ENCODE measurements around the gene ATP2A1. TPM values are rescaled to one million over a fixed set of nuclear protein-coding genes. Genes with fewer than 3 reads are reported as not detected.

The ATP2A1 gene
- total RNA-seq, 1 donor from 2014 or later: 8.2 TPM

DNA sequence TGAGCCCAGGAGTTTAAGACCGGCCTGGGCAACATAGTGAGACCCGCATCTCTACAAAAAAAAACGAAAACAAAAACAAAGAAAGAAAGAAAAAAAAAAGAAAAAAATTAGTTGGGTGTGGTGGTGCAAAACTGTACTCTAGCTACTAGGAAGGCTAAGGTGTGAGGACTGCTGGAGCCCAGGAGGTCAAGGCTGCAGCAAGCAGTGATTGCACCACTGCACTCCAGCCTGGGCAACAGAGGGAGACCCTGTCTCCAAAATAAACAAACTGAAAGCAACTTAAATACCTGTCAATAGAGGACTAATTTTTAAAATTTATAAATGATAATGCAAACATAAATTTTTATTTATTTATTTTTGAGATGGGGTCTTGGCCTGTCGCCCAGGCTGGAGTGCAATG is 17.3 kb downstream of the ATP2A1 start:
- H3F3A ChIP-seq (ENCODE audit: low read depth): no peaks in the 10 kb centered on the region
- no peak overlapping the region for H3K4me3 ChIP-seq
- no peaks in the 10 kb centered on the region for H4K20me1 ChIP-seq (ENCODE audit: low read depth)
- DNase-seq (ENCODE audit: low spot score): no peak
- H3K9ac ChIP-seq: no peak overlapping the region
- no peak overlapping the region for H3K27ac Mint-ChIP-seq
- no peak overlapping the region for H2AFZ ChIP-seq (replicated peaks)
- no peak overlapping the region for H3K27ac ChIP-seq
- no peaks in the 10 kb centered on the region for H3K4me1 Mint-ChIP-seq
- no peaks in the 10 kb centered on the region for H3K36me3 ChIP-seq
- no peaks in the 10 kb centered on the region for H3K27me3 ChIP-seq
- H3K27me3 Mint-ChIP-seq (ENCODE audit: insufficient read depth, low read depth): peaks cover 2% of the 10 kb centered on the region
- H3K36me3 Mint-ChIP-seq: peaks cover 2% of the 10 kb centered on the region
- H3K9me3 ChIP-seq (ENCODE audit: low read depth): no peaks in the 10 kb centered on the region
- no peak overlapping the region for H3K4me2 ChIP-seq
- H3K9me3 Mint-ChIP-seq: no peaks in the 10 kb centered on the region
- no peak overlapping the region for H3K4me3 Mint-ChIP-seq
- no peak for TF ChIP-seq EZH2 (IDR thresholded peaks at IDR 0.05)
- no peak for TF ChIP-seq EZH2phosphoT487 (IDR thresholded peaks at IDR 0.05)
- TF ChIP-seq, protein P1, sequence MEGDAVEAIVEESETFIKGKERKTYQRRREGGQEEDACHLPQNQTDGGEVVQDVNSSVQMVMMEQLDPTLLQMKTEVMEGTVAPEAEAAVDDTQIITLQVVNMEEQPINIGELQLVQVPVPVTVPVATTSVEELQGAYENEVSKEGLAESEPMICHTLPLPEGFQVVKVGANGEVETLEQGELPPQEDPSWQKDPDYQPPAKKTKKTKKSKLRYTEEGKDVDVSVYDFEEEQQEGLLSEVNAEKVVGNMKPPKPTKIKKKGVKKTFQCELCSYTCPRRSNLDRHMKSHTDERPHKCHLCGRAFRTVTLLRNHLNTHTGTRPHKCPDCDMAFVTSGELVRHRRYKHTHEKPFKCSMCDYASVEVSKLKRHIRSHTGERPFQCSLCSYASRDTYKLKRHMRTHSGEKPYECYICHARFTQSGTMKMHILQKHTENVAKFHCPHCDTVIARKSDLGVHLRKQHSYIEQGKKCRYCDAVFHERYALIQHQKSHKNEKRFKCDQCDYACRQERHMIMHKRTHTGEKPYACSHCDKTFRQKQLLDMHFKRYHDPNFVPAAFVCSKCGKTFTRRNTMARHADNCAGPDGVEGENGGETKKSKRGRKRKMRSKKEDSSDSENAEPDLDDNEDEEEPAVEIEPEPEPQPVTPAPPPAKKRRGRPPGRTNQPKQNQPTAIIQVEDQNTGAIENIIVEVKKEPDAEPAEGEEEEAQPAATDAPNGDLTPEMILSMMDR (IDR thresholded peaks at IDR 0.05): no peak
- H3K79me2 ChIP-seq (ENCODE audit: low read depth): no peaks in the 10 kb centered on the region
- H3K4me1 ChIP-seq: no peaks in the 10 kb centered on the region

DNA sequence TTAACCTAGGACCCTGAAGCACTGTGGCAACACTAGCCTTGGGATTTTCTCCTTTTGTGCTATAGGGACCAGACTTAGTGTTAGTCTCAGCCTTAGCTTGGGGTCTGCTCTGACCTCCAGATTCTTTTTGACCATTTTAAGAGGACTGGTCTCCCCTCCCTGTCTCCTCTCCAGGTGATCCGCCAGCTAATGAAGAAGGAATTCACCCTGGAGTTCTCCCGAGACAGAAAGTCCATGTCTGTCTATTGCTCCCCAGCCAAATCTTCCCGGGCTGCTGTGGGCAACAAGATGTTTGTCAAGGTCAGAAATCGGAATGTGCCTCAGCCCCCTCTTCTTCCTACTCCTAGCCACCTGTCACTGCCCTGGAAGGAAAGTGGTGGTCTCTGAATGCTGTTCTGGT is 19.5 kb downstream of the ATP2A1 start:
- Histone ChIP-seq H3K4me2 (no peak overlapping the region), H3K27ac (no peak overlapping the region), H3K9ac (no peak overlapping the region), H4K20me1 (ENCODE audit: low read depth) (no peaks in the 10 kb centered on the region), H3K4me1 (no peaks in the 10 kb centered on the region), H3F3A (ENCODE audit: low read depth) (no peaks in the 10 kb centered on the region), H3K9me3 (ENCODE audit: low read depth) (no peaks in the 10 kb centered on the region), H3K27me3 (no peaks in the 10 kb centered on the region), H3K36me3 (no peaks in the 10 kb centered on the region), H2AFZ (replicated peaks) (no peak overlapping the region), H3K4me3 (no peak overlapping the region), H3K79me2 (ENCODE audit: low read depth) (no peaks in the 10 kb centered on the region)
- Mint-ChIP-seq H3K27me3 (ENCODE audit: insufficient read depth, low read depth) (peaks cover 2% of the 10 kb centered on the region), H3K4me1 (no peaks in the 10 kb centered on the region), H3K9me3 (no peaks in the 10 kb centered on the region), H3K4me3 (no peak overlapping the region), H3K27ac (peak overlapping the region; percentile 11), H3K36me3 (no peaks in the 10 kb centered on the region)
- TF ChIP-seq EZH2 (IDR thresholded peaks at IDR 0.05) (no peak), EZH2phosphoT487 (IDR thresholded peaks at IDR 0.05) (no peak)
- TF ChIP-seq, protein P1 (IDR thresholded peaks at IDR 0.05): no peak
- DNase-seq (ENCODE audit: low spot score): no peak

DNA sequence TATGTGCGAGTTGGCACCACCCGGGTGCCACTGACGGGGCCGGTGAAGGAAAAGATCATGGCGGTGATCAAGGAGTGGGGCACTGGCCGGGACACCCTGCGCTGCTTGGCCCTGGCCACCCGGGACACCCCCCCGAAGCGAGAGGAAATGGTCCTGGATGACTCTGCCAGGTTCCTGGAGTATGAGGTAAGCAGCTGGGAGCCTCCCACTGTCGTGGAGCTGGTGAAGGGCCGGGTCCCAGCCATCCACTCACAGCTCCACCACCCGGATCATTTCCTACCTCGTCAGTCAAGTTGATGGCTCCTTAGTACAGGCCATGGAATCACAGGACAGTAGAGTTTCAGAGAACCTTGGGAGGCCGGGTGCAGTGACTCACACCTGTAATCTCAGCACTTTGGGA is 20.0 kb downstream of the ATP2A1 start:
- Mint-ChIP-seq H3K27ac (peak overlapping the region; percentile 11), H3K36me3 (no peaks in the 10 kb centered on the region), H3K27me3 (ENCODE audit: insufficient read depth, low read depth) (peaks cover 2% of the 10 kb centered on the region), H3K4me1 (no peaks in the 10 kb centered on the region), H3K9me3 (no peaks in the 10 kb centered on the region), H3K4me3 (no peak overlapping the region)
- H3K9me3 ChIP-seq (ENCODE audit: low read depth): no peaks in the 10 kb centered on the region
- no peaks in the 10 kb centered on the region for H3K36me3 ChIP-seq
- H2AFZ ChIP-seq (replicated peaks): no peak overlapping the region
- H3K27me3 ChIP-seq: no peaks in the 10 kb centered on the region
- H3K27ac ChIP-seq: no peak overlapping the region
- TF ChIP-seq EZH2 (IDR thresholded peaks at IDR 0.05) (no peak), EZH2phosphoT487 (IDR thresholded peaks at IDR 0.05) (no peak)
- TF ChIP-seq, protein P1 (IDR thresholded peaks at IDR 0.05): no peak
- H3F3A ChIP-seq (ENCODE audit: low read depth): no peaks in the 10 kb centered on the region
- no peak for DNase-seq (ENCODE audit: low spot score)
- no peak overlapping the region for H3K9ac ChIP-seq
- no peaks in the 10 kb centered on the region for H4K20me1 ChIP-seq (ENCODE audit: low read depth)
- no peak overlapping the region for H3K4me2 ChIP-seq
- H3K4me1 ChIP-seq: no peaks in the 10 kb centered on the region
- H3K79me2 ChIP-seq (ENCODE audit: low read depth): no peaks in the 10 kb centered on the region
- H3K4me3 ChIP-seq: no peak overlapping the region

All from neural progenitor cell (in vitro differentiated cells).